ENCODE measurements around the gene FCAMR. TPM values are rescaled to one million over a fixed set of nuclear protein-coding genes. Genes with fewer than 3 reads are reported as not detected.

FCAMR gene
- total RNA-seq, 2 donors from 2014 or later = not detected

- H3K36me3 ChIP-seq = no peaks in the 10 kb centered on the region
- no peak for DNase-seq (ENCODE audit: low spot score)
- H3K27ac ChIP-seq = no peak overlapping the region
- H3K9me3 ChIP-seq = no peaks in the 10 kb centered on the region
- H3K27me3 ChIP-seq = no peaks in the 10 kb centered on the region
- no peak overlapping the region for H3K4me3 ChIP-seq
- H3K4me1 ChIP-seq = no peaks in the 10 kb centered on the region
- no peak for TF ChIP-seq CTCF (IDR thresholded peaks at IDR 0.05)
These were observed 22.5 kb upstream of the FCAMR start for GRCh38 chr1:206992790-206993189.

- no peaks in the 10 kb centered on the region for H3K4me1 ChIP-seq
- no peak overlapping the region for H3K27ac ChIP-seq
- no peaks in the 10 kb centered on the region for H3K27me3 ChIP-seq
- no peaks in the 10 kb centered on the region for H3K36me3 ChIP-seq
- no peak for TF ChIP-seq CTCF (IDR thresholded peaks at IDR 0.05)
- no peaks in the 10 kb centered on the region for H3K9me3 ChIP-seq
- no peak for DNase-seq (ENCODE audit: low spot score)
- H3K4me3 ChIP-seq = no peak overlapping the region
These were observed 17.6 kb upstream of the FCAMR start for GRCh38 chr1:206987873-206988272.

- H3K4me3 ChIP-seq = no peak overlapping the region
- H3K9me3 ChIP-seq = no peaks in the 10 kb centered on the region
- H3K4me1 ChIP-seq = no peaks in the 10 kb centered on the region
- no peak overlapping the region for H3K27ac ChIP-seq
- no peak for DNase-seq (ENCODE audit: low spot score)
- H3K36me3 ChIP-seq = no peaks in the 10 kb centered on the region
- H3K27me3 ChIP-seq = no peaks in the 10 kb centered on the region
- TF ChIP-seq CTCF (IDR thresholded peaks at IDR 0.05) = no peak
These were observed 16.6 kb upstream of the FCAMR start for GRCh38 chr1:206986885-206987284.

GRCh38 chr1:206986402-206986801 is 16.1 kb upstream of the FCAMR start:
- DNase-seq (ENCODE audit: low spot score) = no peak
- no peaks in the 10 kb centered on the region for H3K4me1 ChIP-seq
- no peaks in the 10 kb centered on the region for H3K9me3 ChIP-seq
- no peaks in the 10 kb centered on the region for H3K27me3 ChIP-seq
- no peak for TF ChIP-seq CTCF (IDR thresholded peaks at IDR 0.05)
- no peak overlapping the region for H3K4me3 ChIP-seq
- no peak overlapping the region for H3K27ac ChIP-seq
- no peaks in the 10 kb centered on the region for H3K36me3 ChIP-seq

GRCh38 chr1:206985162-206985749 is 15.0 kb upstream of the FCAMR start:
- no peaks in the 10 kb centered on the region for H3K4me1 ChIP-seq
- no peak overlapping the region for H3K27ac ChIP-seq
- no peak for DNase-seq (ENCODE audit: low spot score)
- no peaks in the 10 kb centered on the region for H3K9me3 ChIP-seq
- H3K36me3 ChIP-seq = no peaks in the 10 kb centered on the region
- no peak overlapping the region for H3K4me3 ChIP-seq
- no peaks in the 10 kb centered on the region for H3K27me3 ChIP-seq
- no peak for TF ChIP-seq CTCF (IDR thresholded peaks at IDR 0.05)

- no peak for DNase-seq (ENCODE audit: low spot score)
- Histone ChIP-seq H3K4me3 (no peak overlapping the region), H3K27ac (no peak overlapping the region), H3K4me1 (no peaks in the 10 kb centered on the region), H3K36me3 (no peaks in the 10 kb centered on the region), H3K27me3 (no peaks in the 10 kb centered on the region), H3K9me3 (no peaks in the 10 kb centered on the region)
- peak; percentile 16 to 63 for TF ChIP-seq CTCF (IDR thresholded peaks at IDR 0.05)
These were observed 12.0 kb upstream of the FCAMR start for GRCh38 chr1:206982216-206982615.
